HG02981 (cell line): ENCODE data around the gene FANCM.

Source experiments
- ATAC-seq: cut with Tn5 transposase; IDR thresholded peaks from one replicate; pipeline ENCODE4 v1.9.1; 2021; ENCODE audit warnings: mild to moderate bottlenecking, moderate library complexity; ENCODE audit not compliant: unreplicated experiment

FANCM gene

GRCh38 chr14:45135659-45136395, at the start of gene FANCM:
Gene FANCM (plus strand): TSS chr14:45135930. CDS start chr14:45136032, 102 bp downstream.
- peak; percentile 37 for ATAC-seq

GRCh38 chr14:45089813-45090212, 45.9 kb upstream of the FANCM start:
- ATAC-seq = no peak

- ATAC-seq = no peak
Observed at GRCh38 chr14:45091710-45092109, 44.0 kb upstream of the FANCM start.

GRCh38 chr14:45094275-45094674, 41.5 kb upstream of the FANCM start:
- no peak for ATAC-seq

GRCh38 chr14:45095143-45095542, 40.6 kb upstream of the FANCM start:
- no peak for ATAC-seq

- ATAC-seq = no peak
Observed at GRCh38 chr14:45096218-45096617, 39.5 kb upstream of the FANCM start.

GRCh38 chr14:45103806-45104205, 31.9 kb upstream of the FANCM start:
- ATAC-seq = no peak

- no peak for ATAC-seq
Observed at GRCh38 chr14:45104561-45104960, 31.2 kb upstream of the FANCM start.

GRCh38 chr14:45112896-45113781, 22.6 kb upstream of the FANCM start:
- ATAC-seq = no peak

GRCh38 chr14:45114327-45114726, 21.4 kb upstream of the FANCM start:
- no peak for ATAC-seq

- ATAC-seq = no peak
Observed at GRCh38 chr14:45118594-45118993, 17.1 kb upstream of the FANCM start.

- no peak for ATAC-seq
Observed at GRCh38 chr14:45120096-45120495, 15.6 kb upstream of the FANCM start.

GRCh38 chr14:45123271-45123670, 12.5 kb upstream of the FANCM start:
- no peak for ATAC-seq

- ATAC-seq = no peak
Observed at GRCh38 chr14:45125754-45126153, 10.0 kb upstream of the FANCM start.

- ATAC-seq = no peak
Observed at GRCh38 chr14:45128963-45129629, 6.6 kb upstream of the FANCM start.

- ATAC-seq = no peak
Observed at GRCh38 chr14:45133683-45134050, 2.1 kb upstream of the FANCM start.

GRCh38 chr14:45134051-45134958, 1.4 kb upstream of the FANCM start, which contains the start of gene FKBP3:
Gene FKBP3 (minus strand): TSS chr14:45134481. CDS start chr14:45134456, 25 bp downstream.
- ATAC-seq = peak; percentile 90

GRCh38 chr14:45135156-45135555, 574 bp upstream of the FANCM start:
- ATAC-seq = no peak

- ATAC-seq = no peak
Observed at GRCh38 chr14:45136399-45136798, 669 bp downstream of the FANCM start.

- ATAC-seq = no peak
Observed at GRCh38 chr14:45140661-45141187, 5.0 kb downstream of the FANCM start.
